EH (cell line): ENCODE measurements around the gene OGFOD2.
"Not testable (repeated sequence)": the region's sequence is repeated elsewhere in the genome, so short reads cannot be mapped to it uniquely, and the experiment has no call there.

Source experiments
- DNase-seq: peaks from one replicate; pipeline ENCODE4 v3.0.0-alpha.2; 2015; ENCODE audit warnings: low read depth

The OGFOD2 gene

DNA sequence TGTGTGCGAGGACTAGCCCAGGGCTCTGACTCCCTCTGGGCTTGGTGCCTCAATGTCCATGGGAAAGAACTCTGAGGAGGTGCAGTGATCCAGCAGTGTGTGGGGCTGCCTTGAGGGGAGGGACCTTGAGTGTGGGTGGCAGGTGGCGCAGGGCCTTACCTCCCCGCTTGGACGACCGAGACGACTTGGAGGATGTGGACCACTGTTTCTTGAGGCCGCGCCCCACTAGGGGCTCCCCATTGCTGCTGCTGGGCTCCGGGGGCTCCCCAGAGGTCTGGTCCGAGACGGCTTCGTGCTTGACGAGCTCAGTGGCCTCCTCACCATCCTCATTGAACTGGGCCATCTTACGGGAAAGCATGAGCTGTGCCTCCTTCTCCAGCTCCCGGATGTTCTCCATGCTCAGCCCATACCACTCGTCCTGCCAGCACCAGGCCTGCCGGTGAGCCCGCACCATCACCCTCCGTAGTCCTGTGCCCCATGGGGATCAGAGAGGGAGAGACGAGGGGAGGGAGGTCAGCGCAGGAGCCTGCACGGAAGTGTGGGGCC lies 30.1 kb downstream of the OGFOD2 start:
- DNase-seq: no peak

DNA sequence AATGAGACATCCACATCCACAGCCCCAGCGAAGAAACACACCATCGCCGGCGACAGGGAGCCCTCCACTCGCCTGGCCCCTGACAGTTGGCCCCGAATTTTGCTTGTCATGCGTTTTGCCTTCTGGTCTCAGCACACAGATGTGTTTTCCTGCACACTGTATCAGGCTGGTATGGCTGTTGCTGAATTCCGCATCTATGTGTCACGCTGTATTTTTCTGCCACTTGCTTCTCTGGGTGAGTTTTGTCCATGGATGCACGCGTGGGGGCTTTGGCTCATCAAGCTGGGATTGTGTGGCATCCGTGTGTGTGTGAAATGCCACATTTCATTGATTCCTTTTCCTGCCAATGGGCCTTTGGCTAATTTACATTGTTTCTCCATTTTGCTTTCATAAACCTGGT lies 31.9 kb downstream of the OGFOD2 start:
- peak; percentile 32 for DNase-seq

GRCh38 chr12:123010110-123010509 lies 35.1 kb downstream of the OGFOD2 start:
- DNase-seq: no peak

- no peak for DNase-seq
Observed at GRCh38 chr12:123010681-123011080, 35.6 kb downstream of the OGFOD2 start.

DNA sequence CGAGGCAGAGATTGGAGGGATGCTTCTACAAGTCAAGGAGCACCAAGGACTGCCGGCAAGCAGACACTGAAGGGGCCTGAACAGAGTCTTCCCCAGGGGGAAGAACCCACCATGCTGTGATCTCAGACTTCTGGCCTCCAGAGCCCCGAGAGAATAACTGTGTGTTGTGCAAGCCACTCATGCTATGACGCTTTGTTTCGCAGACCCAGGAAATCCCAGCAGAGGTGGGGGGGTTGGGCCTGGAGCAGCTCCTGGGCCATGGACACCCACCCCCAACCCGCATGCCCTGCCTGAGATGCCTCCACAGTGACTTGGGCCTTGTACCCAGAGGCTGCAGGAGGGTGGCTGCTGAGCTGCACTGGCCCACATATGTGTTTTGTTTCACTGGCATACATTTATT lies 36.7 kb downstream of the OGFOD2 start:
- no peak for DNase-seq

GRCh38 chr12:123013185-123014095 lies 38.4 kb downstream of the OGFOD2 start:
- DNase-seq: no peak

DNA sequence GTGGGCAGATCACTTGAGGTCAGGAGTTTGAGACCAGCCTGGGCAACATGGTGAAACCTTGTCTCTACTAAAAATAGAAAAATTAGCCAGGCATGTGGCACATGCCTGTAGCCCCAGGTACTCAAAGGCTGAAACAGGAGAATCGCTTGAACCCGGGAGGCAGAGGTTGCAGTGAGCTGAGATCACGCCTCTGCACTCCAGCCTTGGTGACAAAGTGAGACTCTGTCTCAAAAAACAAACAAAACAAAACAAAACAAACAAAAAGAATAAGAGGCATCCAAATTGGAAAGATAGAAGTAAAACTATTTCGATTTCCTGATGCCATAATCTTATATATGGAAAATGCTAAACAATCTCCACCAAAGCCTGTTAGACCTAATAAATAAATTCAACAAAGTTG lies 39.4 kb downstream of the OGFOD2 start:
- DNase-seq: not testable (repeated sequence)

DNA sequence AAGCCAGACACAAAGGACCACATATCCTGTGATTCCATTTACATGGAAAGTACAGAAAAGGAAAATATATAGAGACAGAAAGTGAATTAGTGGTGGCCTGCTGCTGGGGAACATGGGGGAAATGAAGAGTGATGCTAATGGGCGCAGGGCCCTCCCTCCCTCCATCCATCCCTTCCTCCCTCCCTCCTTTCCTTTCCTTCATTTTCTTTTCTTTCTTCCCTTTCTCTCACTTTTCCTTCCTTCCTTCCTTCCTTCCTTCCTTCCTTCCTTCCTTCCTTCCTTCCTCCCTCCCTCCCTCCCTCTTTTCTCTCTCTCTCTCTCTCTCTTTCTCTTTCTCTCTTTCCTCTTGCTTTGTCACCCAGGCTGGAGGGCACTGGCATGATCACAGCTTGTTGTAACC lies 42.7 kb downstream of the OGFOD2 start:
- no peak for DNase-seq

DNA sequence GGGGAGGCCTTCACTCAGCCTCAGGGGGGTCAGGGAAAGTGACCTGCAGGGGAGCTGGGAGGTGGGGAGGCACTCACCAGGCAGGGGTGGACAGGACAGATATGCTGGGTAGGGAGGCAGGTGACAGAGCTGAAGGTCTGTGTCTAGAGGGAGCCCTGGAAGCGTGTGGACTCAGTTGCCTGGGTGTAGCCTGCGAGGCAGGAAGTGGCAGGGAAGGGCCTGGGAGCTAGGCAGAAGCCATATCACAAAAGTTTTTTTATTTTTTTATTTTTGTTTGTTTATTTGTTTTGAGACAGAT lies 44.7 kb downstream of the OGFOD2 start:
- DNase-seq: no peak

DNA sequence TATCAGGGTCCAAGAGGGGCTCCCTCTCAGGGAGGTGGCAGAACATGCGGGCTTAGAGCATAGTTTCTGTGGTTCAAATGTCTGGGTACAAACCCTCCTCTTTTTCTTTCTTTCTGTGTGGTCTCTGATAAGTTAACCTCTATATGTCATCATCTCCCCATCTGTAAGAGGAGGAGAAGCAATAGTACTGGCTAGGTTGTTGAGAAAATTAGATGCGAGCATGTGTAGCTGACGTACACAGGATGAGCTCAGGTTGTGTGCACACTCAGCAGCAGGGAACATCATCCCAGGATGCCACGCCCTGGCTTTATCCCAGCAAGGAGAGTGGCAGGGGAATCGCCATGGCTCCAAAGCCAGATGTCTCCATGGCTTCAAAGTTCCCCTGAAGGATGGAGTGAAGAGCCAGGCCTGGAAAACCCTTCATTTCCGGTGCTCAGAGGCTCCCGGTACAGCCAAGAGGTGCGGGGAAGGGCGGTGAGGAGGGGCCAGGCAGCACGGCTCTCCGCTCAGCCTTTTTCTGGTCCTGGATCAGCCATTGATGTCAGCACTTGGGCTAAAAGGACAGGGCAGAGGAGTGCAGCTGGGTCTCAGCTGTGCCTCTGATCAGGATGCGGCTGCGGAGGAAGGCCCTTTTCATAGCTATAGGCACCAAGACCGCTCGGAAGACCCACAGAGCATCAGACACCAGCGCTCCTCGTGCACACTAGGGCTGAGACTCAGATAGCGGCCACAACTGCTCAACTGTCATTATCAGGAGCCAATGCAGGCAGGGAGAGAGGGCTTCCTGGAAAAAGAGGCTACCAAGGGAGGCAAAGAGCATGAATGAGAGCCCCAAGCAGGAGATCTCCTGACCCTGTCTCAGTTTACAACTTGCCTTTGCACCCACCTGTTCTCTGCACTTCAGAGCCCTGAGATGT lies 46.9 kb downstream of the OGFOD2 start:
- no peak for DNase-seq

GRCh38 chr12:123022846-123023245 lies 47.8 kb downstream of the OGFOD2 start:
- no peak for DNase-seq

GRCh38 chr12:123024819-123025391 lies 49.9 kb downstream of the OGFOD2 start:
- DNase-seq: peak; percentile 47

- DNase-seq: no peak
Observed at GRCh38 chr12:123026094-123026853, 51.2 kb downstream of the OGFOD2 start.

- no peak for DNase-seq
Observed at GRCh38 chr12:123027726-123028445, 52.8 kb downstream of the OGFOD2 start.

DNA sequence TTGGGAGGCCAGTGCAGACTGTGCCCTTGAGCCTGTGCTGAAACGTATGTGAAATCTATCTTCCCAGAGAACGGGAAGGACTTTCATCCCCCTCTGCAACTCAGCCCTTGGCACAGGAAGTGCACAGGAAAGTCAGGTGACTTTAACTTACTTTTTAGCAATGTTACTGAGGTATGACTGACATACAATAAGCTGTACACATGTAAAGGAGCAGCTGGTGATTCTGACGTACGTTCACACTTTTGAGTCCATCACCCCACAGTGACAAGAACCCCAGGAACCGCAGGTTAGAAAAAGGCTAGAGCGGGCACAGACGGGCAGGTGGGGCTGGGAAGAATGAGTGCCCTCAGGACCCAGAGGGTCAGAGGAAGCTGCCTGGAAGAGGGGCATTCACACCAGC lies 53.4 kb downstream of the OGFOD2 start:
- no peak for DNase-seq

GRCh38 chr12:123029550-123029949 lies 54.5 kb downstream of the OGFOD2 start:
- DNase-seq: no peak
